ENCODE data around the gene INSM2. TPM values are rescaled to one million over a fixed set of nuclear protein-coding genes. Genes with fewer than 3 reads are reported as not detected.

The INSM2 gene
- total RNA-seq, 4 donors from 2014 or later = not detected

- TF ChIP-seq CTCF (IDR thresholded peaks at IDR 0.05; ENCODE audit: low read depth) = no peak
Measured at GRCh38 chr14:35506927-35507326, 27.0 kb upstream of the INSM2 start.

GRCh38 chr14:35509846-35510245, 24.1 kb upstream of the INSM2 start:
- TF ChIP-seq CTCF (IDR thresholded peaks at IDR 0.05; ENCODE audit: low read depth) = no peak

GRCh38 chr14:35512765-35513164, 21.2 kb upstream of the INSM2 start:
- TF ChIP-seq CTCF (IDR thresholded peaks at IDR 0.05; ENCODE audit: low read depth) = no peak

- no peak for TF ChIP-seq CTCF (IDR thresholded peaks at IDR 0.05; ENCODE audit: low read depth)
Measured at GRCh38 chr14:35515916-35516315, 18.0 kb upstream of the INSM2 start.

- TF ChIP-seq CTCF (IDR thresholded peaks at IDR 0.05; ENCODE audit: low read depth) = no peak
Measured at GRCh38 chr14:35519986-35520385, 14.0 kb upstream of the INSM2 start.

- no peak for TF ChIP-seq CTCF (IDR thresholded peaks at IDR 0.05; ENCODE audit: low read depth)
Measured at GRCh38 chr14:35525695-35526094, 8.3 kb upstream of the INSM2 start.

- no peak for TF ChIP-seq CTCF (IDR thresholded peaks at IDR 0.05; ENCODE audit: low read depth)
Measured at GRCh38 chr14:35526962-35527361, 7.0 kb upstream of the INSM2 start.

All from subcutaneous adipose tissue (tissue), 4 donors.